ENCODE measurements around the gene SLC41A3.

The SLC41A3 gene

DNA sequence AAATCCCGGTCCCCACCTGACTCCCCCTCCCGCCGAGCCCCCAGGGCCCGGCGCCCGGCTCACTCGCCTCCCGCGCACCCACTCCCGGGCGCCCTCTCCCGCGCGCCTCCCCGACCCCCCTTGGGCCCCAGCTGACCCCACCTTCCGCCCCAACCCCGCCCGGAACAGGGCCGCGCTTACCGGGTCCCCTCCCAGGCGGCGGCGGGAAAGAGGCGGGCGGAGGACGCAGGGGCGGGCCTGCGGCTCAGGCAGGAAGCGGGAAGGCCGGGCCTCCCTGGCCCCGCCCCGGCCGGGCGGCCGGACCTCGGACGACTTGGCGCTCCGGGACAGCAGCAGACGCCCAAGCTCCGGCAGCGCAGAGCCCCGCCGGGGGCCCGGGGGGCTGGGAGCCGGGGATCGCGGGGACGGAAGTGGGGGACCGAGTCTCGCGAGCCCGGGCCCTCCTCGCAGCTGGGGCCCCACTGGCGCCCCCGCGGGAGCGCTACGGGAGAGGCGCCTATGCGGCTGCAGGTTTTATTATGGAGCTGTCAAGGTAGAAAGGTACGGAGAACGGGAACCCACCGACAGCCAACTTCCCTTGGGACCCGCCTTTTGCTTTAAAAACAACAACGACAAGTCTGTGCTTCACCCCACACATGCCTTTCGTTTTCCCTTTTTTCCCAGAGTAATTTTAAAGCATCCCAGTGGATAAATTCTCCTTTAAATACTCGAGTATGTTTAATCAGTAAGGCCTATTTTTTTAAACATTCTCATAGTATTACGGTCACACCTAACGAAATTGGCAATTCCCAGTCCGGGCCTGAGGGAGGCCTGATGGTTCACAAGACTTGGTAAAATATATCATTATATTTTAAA lies at the start of gene SLC41A3:
Gene SLC41A3 (minus strand): TSS at position 212 of the 855 bp plus-strand sequence. CDS start 15,905 bp downstream, outside the sequence.
- peak; percentile 78 for DNase-seq

DNA sequence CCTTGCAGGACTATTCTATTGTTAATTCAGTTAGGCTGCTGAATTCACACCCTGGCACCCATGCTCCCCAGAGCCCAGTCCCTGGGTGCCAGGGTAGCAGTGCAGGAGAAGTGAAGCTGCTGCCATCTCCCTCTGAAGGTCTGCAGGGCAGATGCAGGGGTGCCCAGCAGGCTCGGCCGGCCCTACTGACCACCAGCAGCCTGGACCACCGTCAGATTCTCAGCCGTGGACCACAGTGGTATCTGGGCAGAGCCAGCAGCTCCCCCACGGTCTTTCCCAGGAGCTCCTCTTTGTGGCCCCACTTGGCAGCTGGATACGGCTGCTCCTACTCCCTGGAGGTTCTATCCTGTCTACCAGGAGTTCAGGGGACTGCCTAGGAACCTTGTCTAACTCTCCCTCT lies 49.7 kb upstream of the SLC41A3 start:
- DNase-seq, result no peak

DNA sequence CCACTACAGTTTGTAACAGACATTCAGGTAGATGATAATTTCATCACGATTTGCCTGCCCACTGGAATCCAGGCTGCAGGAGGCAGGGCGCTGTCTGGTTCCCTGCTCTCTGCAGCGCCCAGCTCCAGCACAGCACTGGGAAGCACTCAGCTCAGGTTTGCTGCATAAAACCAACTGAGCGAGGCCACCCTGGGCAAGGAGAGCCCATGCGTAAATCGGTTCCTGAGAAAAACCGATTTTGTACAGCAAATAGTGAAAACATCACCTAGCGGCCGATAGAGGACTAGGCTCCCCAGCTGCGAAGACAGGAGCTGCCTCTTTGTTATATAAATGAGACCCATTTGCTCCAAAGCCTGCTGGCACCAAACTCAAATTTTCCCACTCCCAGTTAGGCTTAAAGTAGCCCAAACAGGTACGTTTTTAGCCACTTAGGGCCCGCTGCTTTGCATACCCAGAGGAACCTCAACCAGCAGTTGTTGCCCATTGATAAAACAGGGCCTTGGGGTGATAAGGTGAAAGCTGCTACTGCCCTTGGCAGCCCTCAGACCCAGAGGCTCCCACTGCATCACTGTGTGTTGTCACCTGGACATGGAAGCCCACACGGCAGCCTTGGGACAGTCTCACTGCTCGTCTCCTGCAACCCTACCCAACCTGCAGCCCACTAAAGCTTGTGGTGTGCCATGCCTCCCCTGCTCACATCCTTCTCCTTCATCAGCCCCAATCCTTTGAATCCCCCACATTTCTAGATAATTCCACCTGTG lies 49.0 kb upstream of the SLC41A3 start:
- no peak for DNase-seq

DNA sequence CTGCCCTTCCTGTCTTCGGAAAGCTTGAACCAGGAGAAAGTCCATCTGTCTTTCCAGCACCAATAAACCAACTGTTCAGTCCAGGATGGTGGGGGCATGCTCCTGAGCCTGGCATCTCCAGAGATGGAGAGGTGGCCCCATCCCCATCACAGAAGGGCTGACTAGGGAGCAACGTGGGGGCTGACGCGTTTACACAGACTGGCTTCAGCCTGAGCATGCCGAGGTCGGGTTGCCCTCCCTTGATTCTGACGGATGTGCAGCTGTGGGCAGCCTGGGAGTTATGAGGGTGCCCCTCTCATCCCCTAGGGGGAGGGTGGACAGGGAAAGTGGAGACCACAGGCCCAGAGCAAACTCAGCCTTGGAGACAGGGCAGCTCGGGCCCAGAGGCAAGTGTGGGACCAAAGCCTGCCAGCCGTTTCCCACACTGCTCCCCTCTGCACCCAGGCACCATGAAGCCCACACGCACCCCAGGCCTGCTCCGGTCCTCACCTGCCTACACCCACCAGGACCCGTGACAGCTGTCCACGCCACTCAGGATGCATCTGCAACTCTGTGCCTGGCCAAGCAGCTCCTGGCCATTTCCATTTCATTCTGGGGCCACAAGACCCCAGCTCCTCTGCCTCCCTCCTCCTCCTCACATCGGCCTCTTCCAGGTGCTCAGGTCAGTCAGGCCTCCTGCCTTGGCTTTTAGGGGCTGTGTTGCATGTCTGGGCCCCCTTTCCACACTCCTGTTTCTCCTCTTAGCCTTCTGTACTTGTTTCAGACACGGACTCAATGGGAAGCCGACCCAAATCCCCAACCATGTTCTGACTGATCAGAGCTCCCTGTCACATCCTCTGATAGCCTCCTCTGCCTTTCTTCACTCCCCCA lies 48.2 kb upstream of the SLC41A3 start:
- no peak for DNase-seq

DNA sequence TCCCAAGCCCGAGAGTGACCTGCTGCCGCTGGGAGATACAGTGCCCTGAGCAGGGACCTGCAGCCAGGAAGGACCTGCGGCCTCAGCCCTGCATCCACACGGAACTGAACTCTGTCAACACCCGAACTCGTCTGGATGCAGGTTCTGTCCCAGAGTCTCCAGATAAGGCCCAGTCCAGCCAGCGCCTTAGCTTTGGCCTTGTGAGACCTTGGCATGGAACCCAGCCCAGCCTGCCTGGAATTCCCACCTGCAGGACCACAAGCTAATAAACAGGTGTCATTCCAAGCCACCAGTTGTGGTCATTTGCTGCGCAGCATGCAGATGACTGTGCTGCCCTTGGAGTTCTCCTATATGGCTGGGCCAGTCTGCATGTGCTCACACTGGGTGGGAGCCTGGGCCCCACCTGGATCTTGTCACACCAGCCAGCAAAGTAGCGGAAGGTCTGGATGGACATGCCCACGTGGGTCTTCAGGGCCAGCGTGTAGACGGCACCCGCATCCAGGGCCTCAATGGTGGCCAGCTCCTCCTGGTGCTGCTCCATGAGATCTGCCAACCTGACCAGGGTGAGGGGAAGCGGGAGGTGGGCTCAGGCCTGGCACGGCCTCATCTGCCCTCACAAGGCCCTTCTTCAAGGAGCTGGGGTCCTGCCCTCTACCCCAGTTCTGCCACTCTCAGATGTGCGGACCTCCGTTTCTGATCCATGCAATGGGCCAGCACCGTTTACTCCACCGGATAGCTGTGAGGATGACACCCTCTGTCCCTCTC lies 47.2 kb upstream of the SLC41A3 start:
- DNase-seq, result no peak

DNA sequence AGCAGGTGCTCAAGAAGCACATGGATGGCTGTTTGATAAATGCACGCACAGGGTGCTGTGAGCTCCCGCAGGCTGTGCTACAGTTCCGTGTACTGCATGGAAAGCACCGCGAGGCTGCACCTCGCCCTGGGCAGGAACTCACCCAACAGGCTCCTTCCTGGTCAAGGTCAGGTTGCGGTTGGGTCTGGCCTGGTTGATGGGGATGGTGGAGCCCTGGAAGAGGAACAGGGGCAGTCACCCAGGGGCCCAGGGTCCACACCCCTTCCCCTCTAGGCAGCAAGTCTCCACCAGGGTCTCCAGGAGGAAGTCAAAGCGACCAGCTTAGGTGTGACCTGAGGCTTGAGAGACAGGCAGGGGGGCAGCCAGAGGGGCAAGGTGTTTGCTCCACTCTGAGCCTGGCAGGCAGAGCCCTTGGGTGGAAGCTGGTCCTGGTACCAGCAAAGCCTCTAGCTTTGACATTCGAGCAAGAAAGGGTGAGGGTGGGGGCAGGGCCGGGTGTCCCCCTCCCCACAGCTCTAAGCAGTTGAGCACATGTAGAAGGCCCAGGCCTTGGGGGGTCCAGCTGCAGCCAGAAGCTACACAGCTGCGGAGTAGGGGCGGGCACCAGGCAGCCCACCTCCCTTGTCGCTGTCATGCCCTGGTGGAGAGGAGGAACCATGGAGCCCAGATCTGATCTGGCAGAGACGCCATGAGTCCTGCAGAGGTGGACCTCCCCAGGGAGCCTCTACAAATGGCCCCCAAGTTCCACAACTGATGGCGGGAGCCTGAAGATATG lies 46.3 kb upstream of the SLC41A3 start:
- DNase-seq, result no peak

DNA sequence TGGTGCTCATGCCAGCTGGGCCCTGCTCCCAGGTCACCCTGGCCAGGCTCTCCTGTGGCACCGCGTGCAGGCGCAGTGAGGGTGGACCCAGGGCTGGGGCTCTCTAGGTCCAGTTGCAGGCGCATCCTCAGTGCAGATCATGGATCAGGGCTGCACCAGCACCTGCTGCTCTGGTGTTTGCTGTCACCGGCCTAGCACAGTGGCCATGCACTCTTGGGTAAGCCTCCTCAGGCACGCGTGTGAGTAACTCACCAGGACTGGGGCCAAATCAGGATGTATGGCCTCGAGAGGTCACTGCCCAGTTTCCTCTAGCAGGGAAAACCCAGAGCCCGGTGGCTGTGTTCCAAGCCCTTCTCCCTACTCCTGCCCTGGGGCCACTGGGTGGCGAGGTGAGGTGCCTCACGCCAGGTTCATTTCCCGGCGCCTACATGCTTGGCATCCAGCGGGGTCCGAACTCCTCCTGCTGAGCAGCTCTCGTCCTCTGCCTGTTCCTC lies 45.5 kb upstream of the SLC41A3 start:
- DNase-seq, result no peak

DNA sequence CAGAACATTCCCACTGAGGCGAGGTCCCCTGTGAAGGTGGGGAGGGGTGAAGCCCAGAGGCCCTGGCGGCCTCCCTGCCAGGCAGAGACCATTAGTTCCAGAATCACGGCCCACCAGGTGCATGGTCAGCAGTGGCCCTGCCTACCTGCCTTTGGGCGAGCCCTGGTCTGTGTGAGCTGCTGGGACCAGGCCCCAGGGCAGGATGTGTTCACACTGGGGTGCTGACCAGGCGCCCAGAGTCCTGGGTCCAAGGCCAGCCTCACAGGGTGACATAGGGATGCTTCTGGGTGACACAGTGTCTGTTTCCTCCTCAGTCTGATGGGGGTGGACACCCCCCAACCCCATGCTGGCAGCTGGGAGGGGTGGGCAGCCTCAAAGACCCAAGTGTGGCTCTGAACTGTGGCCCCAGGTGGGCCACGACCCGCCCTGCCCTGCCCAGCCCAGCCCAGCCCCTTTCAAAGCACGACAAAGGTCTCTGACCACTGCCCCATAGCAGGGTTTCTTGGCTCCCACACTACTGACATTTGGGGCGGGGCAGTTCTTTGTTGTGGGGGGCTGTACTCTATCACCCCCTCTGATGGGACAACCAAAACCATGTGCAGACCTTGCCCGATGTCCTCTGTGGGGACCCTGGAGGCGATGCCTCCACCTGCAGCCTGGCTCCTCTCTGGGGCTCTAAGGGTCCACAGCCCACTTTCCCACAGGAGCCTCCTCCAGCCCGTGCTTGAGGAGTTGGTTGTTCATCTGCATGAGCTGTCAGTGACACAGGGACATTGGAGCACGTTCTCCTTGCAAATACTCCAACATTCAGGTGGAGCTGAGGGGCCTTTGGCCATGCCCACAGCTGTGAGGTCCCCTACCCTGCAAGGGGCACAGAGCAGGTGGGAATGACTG lies 44.8 kb upstream of the SLC41A3 start:
- DNase-seq, result no peak

DNA sequence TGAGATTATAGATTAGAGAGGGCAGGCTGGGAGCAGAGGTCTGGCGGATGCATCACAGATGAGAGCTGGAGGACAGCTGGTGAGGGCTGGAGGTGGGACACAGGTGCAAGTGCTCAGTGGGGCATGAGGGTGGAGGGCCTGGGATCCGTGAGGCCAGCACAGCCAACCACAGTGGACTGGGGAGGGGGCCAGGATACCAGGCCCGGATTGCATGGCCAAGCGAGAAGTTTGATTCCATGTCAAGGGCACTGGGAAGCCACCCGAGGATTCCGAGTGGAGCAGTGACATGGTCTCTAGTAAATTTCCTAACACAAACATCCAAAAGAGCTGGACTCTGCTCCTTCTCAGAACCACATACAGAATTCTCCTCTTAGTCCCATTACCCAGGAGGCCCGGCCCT lies 44.0 kb upstream of the SLC41A3 start:
- no peak for DNase-seq

DNA sequence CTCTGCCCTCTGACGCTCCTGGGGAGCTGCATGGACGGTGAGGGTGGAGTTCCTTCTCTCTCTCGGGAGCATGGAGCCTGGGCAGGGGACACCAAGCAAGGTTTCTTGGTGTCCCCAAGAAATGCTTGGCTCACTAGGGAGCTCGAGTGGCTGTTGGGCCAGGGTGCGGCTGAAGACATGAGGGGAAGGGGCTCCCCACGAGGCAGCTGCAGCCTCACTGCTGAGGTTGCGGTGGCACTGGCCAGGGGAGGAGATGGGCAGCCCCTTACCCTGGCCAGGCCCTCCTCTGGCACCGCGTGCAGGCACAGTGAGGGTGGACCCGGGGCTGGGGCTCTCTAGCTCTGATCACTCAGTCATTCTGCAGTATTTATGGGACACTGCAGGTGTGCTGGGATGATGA lies 43.5 kb upstream of the SLC41A3 start:
- no peak for DNase-seq

DNA sequence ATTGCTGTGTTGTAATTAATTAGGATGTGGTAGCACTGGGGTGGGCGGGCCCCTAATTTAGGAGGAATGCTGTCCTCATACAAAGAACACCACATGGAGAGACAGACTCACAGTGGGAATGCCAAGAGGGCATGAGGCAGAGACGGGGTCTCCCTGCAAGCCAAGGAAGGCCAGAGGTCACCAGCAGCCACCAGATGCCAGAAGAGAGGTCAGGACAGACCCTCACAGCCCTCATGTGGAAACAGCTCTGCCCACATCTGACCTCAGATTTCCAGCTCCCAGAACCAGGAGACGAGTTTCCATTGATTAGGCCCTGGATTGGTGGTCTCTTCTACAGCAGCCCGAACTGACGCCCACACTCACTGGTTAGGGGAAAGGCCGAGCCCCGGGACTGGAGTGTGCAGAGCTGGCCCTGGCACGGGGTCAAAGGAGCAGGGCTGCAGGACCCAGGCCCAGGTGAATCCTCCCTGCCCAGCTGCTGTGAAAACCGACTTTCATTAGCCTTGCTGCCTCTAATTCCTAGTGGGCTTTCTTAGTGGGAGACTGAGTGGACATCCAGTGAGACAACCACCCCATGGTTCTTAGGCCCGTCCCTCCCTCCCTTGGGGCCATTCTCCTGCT lies 43.0 kb upstream of the SLC41A3 start:
- DNase-seq, result no peak

DNA sequence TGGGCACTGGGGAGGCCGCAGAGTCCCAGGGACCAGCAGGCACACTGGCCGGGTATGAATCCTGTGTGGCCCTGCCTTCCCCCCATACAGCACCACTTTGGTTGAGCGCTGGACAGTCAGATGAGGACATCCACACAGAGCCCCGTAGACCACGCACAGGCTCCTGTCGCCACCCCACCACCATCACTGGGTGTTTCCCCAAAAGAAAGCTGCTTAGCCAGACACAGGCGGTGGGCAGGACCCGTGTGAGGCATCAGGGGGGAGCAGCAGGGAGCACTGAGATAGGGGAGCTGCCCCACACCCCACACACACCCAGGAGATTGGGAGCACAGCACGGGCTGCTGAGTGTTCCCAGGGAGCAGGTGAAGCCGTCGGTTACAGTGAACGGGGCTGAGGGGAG lies 42.4 kb upstream of the SLC41A3 start:
- no peak for DNase-seq

DNA sequence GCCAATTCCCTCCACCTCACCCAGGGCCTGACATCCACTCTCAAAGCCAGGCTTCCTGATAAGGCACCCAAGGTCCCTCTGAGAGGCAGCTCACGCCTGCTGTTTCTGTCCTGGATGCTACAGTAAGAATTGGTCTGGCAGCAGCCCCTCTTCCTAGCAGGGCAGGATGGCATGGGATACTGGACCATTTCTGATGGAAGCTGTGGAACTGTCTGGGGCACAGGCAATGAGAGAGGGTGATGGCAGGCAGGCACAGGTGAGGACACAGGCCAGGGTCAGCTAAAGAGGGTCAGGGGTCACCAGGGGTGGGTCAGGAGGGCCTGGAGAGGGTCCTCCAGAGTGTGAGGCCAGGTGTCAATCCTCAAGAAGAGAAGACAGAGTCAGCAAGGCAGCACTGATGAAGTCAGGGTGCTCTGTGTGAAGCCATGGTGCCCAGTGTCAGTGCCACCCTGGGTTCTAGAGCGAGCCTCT lies 41.9 kb upstream of the SLC41A3 start:
- DNase-seq, result no peak

DNA sequence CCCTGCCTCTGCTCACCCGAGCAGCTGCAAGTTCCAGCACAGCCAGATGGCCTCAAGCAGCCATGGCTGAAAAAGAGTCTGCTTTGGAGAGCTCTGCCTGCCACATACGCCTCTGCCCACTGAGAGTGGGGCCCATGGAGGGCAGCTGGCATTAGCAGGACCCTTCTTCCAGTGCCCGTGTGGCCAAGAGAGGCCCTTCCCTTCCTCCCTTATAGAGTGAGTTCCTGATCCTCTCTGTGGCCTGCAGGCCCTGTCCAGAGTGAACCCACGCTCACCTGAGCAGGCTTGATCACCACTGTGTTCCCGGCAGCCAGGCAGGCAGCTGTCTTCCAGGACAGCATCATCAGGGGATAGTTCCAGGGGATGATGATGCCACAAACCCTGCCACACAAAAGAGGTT lies 41.4 kb upstream of the SLC41A3 start:
- no peak for DNase-seq

DNA sequence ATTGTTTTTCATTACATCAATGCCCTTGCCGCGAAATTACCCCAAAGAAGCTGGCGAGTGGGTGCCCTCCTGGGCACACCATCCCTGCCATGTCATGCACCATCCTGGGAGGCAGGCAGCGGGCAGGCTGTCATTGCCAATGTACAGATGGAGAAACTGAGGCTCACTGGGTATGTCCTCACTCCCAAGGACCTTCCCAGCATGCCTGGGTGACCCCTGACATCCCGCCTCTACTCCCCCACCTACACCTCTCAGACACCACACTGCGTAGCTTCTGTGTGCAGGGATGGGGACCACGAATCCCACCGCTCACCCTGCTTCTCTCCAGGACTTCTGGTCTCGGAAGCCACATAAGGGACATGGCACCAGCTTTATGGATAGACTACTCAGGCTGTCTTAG lies 41.0 kb upstream of the SLC41A3 start:
- DNase-seq, result no peak

DNA sequence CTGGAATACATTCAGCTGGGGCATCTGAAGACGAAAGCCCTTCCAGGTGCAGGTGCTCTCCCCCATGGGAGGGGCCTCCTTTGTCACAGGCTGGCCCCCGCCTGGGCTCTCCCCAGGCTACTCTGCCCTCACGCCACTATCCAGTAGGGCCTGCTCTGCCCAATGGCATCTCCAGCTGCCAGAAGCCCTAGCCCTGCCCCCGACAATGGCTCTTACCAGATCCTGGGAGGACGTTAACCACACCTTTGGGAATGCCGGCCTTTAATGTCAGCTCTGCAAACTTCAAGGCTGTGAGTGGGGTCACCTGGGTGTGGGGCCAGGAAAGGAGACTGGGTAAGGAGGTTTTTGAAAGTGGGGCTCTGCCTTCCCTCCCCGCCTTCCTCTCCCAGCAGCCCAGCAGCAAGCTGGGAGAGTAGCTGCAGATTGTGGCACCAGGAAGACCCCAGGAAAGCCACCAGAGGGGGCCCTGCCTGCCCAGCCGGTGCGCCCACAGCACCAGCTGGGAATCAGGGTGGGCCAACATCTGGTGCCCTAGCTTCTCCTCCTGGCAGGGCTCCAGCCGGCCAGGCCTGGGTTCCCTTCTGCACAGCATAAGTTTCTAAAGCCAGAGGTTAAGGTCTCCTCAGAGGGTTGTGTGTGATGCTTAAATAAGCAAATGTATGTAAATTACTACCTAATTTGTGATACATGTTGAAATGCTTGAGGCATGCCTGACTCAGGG lies 40.4 kb upstream of the SLC41A3 start:
- DNase-seq, result peak; percentile 4

DNA sequence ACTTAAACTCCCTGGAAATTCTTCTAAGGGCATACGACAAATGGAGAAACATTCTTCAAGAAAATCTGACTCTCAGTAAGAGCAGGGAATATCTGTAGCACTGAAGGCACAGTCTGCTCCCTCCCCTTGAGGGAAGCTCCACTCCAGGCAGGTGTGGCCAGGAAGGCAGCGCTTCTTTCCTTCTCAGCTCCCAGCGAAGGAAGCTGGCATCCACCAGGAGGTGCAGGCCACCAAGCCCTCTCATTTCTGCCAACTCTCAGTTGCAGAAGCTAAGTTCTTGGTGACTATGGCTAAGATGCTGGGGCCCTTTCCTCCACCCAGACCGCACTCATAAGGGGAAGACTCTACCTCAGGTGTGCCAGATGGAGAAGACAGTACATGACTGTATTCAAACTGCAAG lies 37.7 kb upstream of the SLC41A3 start:
- no peak for DNase-seq

DNA sequence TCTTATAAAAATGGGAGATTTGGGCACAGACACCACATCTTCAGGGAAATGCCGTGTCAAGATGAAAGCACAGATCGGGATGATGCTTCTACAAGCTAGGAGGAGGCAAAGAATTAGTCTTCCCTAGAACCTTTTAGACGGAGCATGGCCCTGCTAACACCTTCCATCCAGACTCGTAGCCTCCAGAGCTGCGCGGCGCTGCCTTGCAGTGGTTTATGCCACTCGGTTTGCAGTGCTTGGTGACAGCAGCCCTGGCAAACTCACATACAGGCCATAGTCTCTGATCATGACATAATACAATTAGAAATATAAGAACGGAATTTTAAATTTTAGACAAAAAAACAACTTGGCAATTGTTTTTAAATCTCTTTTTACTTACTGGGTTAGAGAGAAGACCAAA lies 37.1 kb upstream of the SLC41A3 start:
- DNase-seq, result no peak

DNA sequence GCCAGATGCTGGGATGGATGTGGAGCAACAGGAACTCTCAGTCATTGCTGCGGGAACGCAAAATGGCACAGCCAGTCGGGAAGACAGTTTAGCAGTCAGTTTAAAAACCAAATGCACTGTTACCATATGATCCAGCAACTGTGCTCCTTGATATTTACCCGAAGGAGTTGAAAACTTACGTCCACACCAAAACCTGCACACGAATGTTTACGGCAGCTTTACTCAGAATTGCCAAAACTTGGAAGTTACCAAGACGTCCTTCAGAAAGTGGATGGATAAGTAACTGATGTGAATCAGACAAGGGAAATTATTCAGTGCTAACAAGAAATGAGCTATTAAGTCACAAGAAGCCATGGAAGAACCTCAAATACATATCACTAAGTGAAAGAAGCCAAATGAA lies 36.1 kb upstream of the SLC41A3 start:
- no peak for DNase-seq
